Stomach (tissue), 9 donors: ENCODE measurements around the gene RAB20. TPM values are rescaled to one million over a fixed set of nuclear protein-coding genes. Genes with fewer than 3 reads are reported as not detected.

Experiments used
- DNase-seq, 2 donors: peaks; one replicate each; pipeline versions ENCODE4 v3.0.0 to v3.0.0-alpha.2; 2013 to 2019
- H3K27ac ChIP-seq, 5 donors: fragments of 200-600 bp in 4 of 5; sonication (generic) in 4 of 5; one replicate each; pipeline ENCODE4 v1.5.1; 2013 to 2019; ENCODE audit warnings: mild to moderate bottlenecking in 1 of 5, moderate library complexity in 1 of 5
- H3K27me3 ChIP-seq, 3 donors: fragments of 200-600 bp; sonication (generic); one replicate each; pipeline ENCODE4 v1.5.1; 2017 to 2019; ENCODE audit warnings: mixed run types in 1 of 3
- H3K36me3 ChIP-seq, 4 donors: fragments of 200-600 bp; sonication (generic); 1 replicate in 3 of 4; 2 replicates in 1 of 4; pipeline ENCODE4 v1.5.1; 2016 to 2019
- H3K4me1 ChIP-seq, 4 donors: fragments of 200-600 bp; sonication (generic); one replicate each; pipeline ENCODE4 v1.5.1; 2016 to 2019
- H3K4me3 ChIP-seq, 4 donors: fragments of 200-600 bp; sonication (generic) in 3 of 4; one replicate each; pipeline ENCODE4 v1.5.1; 2016 to 2019; ENCODE audit warnings: mild to moderate bottlenecking in 1 of 4
- H3K9me3 ChIP-seq, 4 donors: fragments of 200-600 bp; sonication (generic); one replicate each; pipeline ENCODE4 v1.5.1; 2016 to 2019
- EP300 ChIP-seq: sonication (generic); formaldehyde crosslinking; IDR thresholded peaks from one replicate; pipeline ENCODE4 v1.6.1; 2017; ENCODE audit warnings: antibody characterized with exemption
- POLR2A ChIP-seq, 4 donors: fragments of 450-650 bp; IDR thresholded peaks; one replicate each; pipeline ENCODE4 v1.6.1; 2016; ENCODE audit warnings: antibody characterized with exemption in 4 of 4, control low read depth in 2 of 4, mild to moderate bottlenecking in 1 of 4, moderate library complexity in 1 of 4
- POLR2AphosphoS5 ChIP-seq, 3 donors: sonication (generic); formaldehyde crosslinking; IDR thresholded peaks; one replicate each; pipeline ENCODE4 v1.6.1; 2016; ENCODE audit warnings: antibody characterized with exemption in 3 of 3
- WGBS, 5 donors: extraction: QIAGEN DNeasy Blood & Tissue Kit in 3 of 5; methylation state at CpG; one replicate each; pipeline versions ENCODE4 v1.1.5 to v1.1.7; 2013 to 2018; 5-methylcytosine and 5-hydroxymethylcytosine counted together
- intact Hi-C: fragments of 100-400 bp; cut with DNase I; formaldehyde crosslinking; loops from one replicate; pipeline ENCODE4 v1.15.1; 2023; ENCODE audit warnings: low total_unique reads
- polyA plus RNA-seq, 3 donors: library from polyadenylated mRNA; stranded (reverse); fragments of 200-250 nt; gene quantifications; one replicate each; pipeline ENCODE4 v1.2.3, GENCODE V29; 2013
- total RNA-seq, 5 donors: library from RNA; depleted of rRNA; stranded (reverse); fragments of >200 nt; gene quantifications; one replicate each; pipeline versions ENCODE4 v1.1.0 to v1.2.3, GENCODE V29; 2014 to 2016
- TF ChIP-seq, protein P1 (sequence below), 7 experiments: fragments of 450-650 bp in 4 of 7; fragments of 200-600 bp in 3 of 7; sonication (generic) in 3 of 7; IDR thresholded peaks; one replicate each; pipeline ENCODE4 v1.5.1; 2016 to 2019; ENCODE audit warnings: antibody characterized with exemption in 7 of 7, control low read depth in 2 of 7, mild to moderate bottlenecking in 1 of 7
- donor health status: healthy with polysubstance abuse.
- donor health status: Bipolar disorder and iron deficiency.
- donor health status: healthy.

The RAB20 gene
- total and polyA plus RNA-seq, 8 donors = 11.7 to 44.6 (median 29.5) TPM

DNA sequence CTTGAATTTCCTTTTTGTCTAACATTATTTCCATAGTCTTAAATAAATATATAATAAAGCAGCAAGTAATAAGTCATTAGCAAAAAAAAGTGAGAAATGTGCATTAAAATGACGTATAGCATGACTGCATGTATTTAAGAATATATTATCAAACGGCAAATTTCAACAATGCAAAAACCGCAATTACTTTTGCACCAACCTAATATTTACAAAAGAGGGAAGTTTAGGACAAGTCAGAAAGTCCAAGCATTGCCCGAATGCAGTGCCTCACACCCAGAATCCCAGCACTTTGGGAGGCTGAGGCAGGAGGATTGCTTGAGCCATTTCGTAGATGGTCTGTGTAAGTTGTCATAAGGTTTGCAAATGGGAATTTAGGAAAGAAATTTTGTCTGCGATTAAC, 43.6 kb upstream of the RAB20 start:
- no peaks in the 10 kb centered on the region for H3K27me3 ChIP-seq
- no peak for DNase-seq
- intact Hi-C loops = no loop called here
- no peaks in the 10 kb centered on the region for H3K9me3 ChIP-seq
- H3K36me3 ChIP-seq = no peaks in the 10 kb centered on the region
- TF ChIP-seq EP300 (no peak), POLR2A (IDR thresholded peaks at IDR 0.05) (no peak), POLR2AphosphoS5 (IDR thresholded peaks at IDR 0.05) (no peak)
- TF ChIP-seq, protein P1, sequence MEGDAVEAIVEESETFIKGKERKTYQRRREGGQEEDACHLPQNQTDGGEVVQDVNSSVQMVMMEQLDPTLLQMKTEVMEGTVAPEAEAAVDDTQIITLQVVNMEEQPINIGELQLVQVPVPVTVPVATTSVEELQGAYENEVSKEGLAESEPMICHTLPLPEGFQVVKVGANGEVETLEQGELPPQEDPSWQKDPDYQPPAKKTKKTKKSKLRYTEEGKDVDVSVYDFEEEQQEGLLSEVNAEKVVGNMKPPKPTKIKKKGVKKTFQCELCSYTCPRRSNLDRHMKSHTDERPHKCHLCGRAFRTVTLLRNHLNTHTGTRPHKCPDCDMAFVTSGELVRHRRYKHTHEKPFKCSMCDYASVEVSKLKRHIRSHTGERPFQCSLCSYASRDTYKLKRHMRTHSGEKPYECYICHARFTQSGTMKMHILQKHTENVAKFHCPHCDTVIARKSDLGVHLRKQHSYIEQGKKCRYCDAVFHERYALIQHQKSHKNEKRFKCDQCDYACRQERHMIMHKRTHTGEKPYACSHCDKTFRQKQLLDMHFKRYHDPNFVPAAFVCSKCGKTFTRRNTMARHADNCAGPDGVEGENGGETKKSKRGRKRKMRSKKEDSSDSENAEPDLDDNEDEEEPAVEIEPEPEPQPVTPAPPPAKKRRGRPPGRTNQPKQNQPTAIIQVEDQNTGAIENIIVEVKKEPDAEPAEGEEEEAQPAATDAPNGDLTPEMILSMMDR (IDR thresholded peaks at IDR 0.05) = no peak
- H3K4me3 ChIP-seq = no peak overlapping the region
- 93 to 96% (median 95%) methylated on average over 6 of the region's 6 CpGs for WGBS, 5 donors
- peaks cover 0 to 12% (median 3%) of the 10 kb centered on the region in 4 donors for H3K4me1 ChIP-seq
- no peak overlapping the region for H3K27ac ChIP-seq

DNA sequence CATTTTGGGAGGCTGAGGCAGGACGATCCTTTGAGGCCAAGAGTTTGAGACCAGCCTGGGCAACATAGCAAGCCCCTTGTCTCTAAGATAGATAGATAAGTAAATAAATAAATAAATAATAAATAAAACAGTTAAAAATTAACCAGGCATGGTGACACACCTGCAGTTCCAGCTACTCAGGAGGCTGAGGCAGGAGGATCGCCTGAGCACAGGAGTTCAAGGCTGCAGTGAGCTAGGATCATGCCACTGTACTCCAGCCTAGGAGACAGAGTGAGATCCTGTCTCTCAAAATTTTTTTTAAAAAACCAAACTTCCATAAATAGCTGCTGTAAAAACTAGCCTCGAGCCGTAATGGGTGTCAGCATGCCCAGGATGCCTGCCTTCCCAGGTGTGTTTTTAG, 39.5 kb upstream of the RAB20 start:
- H3K9me3 ChIP-seq = no peaks in the 10 kb centered on the region
- H3K36me3 ChIP-seq = no peaks in the 10 kb centered on the region
- H3K27ac ChIP-seq = no peak overlapping the region
- peaks cover 0 to 12% (median 3%) of the 10 kb centered on the region in 4 donors for H3K4me1 ChIP-seq
- TF ChIP-seq POLR2A (IDR thresholded peaks at IDR 0.05) = no peak
- TF ChIP-seq EP300 = no peak
- no peak for TF ChIP-seq POLR2AphosphoS5 (IDR thresholded peaks at IDR 0.05)
- TF ChIP-seq, protein P1 (IDR thresholded peaks at IDR 0.05) = no peak
- intact Hi-C loops = no loop called here
- no peak overlapping the region for H3K4me3 ChIP-seq
- 83 to 95% (median 91%) methylated on average over 4 of the region's 4 CpGs for WGBS, 5 donors
- DNase-seq = no peak
- no peaks in the 10 kb centered on the region for H3K27me3 ChIP-seq

DNA sequence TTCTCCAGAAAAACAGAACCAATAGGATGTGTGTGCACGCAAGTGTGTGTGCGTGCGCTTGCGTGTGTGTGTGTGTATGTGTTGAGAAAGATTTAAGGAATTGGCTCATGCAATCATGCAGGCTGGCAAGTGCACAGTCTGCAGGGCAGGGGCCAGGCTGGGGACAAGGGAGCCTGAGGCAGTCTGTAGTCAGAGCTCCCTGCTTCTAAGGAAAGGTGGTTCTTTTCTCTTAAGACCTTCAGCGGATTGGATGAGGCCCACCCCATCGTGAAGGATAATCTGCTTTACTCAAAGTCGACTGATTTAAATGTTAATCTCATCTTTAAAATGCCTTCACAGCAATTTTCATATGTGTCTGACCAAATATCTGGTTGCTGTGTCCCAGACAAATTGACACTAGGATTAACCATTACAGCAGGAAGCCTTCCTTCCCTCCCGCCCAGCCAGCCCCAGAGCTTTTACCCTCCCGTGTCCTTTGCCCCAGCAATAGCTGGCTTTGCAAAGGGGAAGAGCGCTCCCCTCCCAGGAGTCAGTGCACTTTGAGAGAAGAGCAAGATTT, 38.8 kb upstream of the RAB20 start:
- Histone ChIP-seq H3K9me3 (no peaks in the 10 kb centered on the region), H3K4me1 (peaks cover 0 to 12% (median 3%) of the 10 kb centered on the region in 4 donors), H3K4me3 (no peak overlapping the region), H3K27ac (no peak overlapping the region), H3K27me3 (no peaks in the 10 kb centered on the region), H3K36me3 (no peaks in the 10 kb centered on the region)
- intact Hi-C loops = no loop called here
- 76 to 84% (median 80%) methylated on average over 10 of the region's 10 CpGs for WGBS, 5 donors
- TF ChIP-seq EP300 (no peak), POLR2A (IDR thresholded peaks at IDR 0.05) (no peak)
- DNase-seq = no peak

DNA sequence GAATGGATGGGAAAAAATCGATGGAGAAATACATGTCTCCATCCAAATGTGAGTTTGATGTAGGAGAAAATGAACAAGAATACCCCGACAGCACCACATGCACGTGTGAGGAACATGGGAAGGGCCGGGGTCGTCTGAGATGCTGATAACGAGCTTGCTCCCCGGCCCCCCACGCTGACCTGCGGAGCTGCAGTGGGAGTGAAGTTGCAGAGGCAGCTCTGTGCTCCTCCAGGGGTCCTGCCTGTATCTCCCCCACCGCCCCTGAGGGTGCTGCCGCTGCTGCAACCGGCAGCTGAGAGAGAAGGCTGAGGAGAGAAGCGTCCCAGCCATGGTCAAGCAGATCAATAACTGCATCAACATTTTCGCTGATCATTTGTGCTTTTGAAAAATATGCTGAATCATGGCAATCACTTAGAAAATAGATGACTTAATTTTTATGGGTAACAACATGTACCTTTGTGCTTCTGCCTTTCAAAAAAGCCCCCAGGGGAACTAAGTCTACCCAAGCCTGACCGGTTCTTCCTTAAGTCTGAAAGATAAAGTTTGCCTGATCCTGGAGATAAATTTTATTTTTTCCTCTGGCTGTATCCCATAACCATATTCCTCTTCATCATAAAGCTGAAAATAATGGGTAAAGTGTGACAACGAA, 35.6 kb upstream of the RAB20 start:
- H3K9me3 ChIP-seq = no peaks in the 10 kb centered on the region
- TF ChIP-seq, protein P1 (IDR thresholded peaks at IDR 0.05) = no peak
- TF ChIP-seq POLR2A (IDR thresholded peaks at IDR 0.05) = no peak
- TF ChIP-seq EP300 = no peak
- TF ChIP-seq POLR2AphosphoS5 (IDR thresholded peaks at IDR 0.05) = no peak
- no peak for DNase-seq

More for the DNA sequence above, 35.6 kb upstream of the RAB20 start:
- Histone ChIP-seq H3K4me3 (no peak overlapping the region), H3K27ac (no peak overlapping the region), H3K4me1 (peaks cover 0 to 9% (median 4%) of the 10 kb centered on the region in 4 donors), H3K36me3 (no peaks in the 10 kb centered on the region), H3K27me3 (no peaks in the 10 kb centered on the region)
- intact Hi-C loops = loop anchor here (10.0 kb wide), 1 partner anchor 218 kb away; no protein-coding TSS in a partner anchor
- 69 to 79% (median 77%) methylated on average over 16 of the region's 16 CpGs for WGBS, 5 donors
